Medulla oblongata (tissue), 1 donor: ENCODE results near the gene SMOC1.
"Not testable (repeated sequence)": the region's sequence is repeated elsewhere in the genome, so short reads cannot be mapped to it uniquely, and the experiment has no call there.

ENCODE experiments used
- DNase-seq: peaks from one replicate; pipeline ENCODE4 v3.0.0-alpha.2; 2015; ENCODE audit errors: extremely low spot score

SMOC1 gene

GRCh38 chr14:69901113-69901951 lies 22.1 kb downstream of the SMOC1 start:
- no peak for DNase-seq

- DNase-seq = not testable (repeated sequence)
Measured at GRCh38 chr14:69903046-69903445, 23.8 kb downstream of the SMOC1 start.

GRCh38 chr14:69904246-69904645 lies 25.0 kb downstream of the SMOC1 start:
- no peak for DNase-seq

- DNase-seq = no peak
Measured at GRCh38 chr14:69906201-69906600, 27.0 kb downstream of the SMOC1 start.

GRCh38 chr14:69909826-69910550 lies 30.8 kb downstream of the SMOC1 start:
- DNase-seq = no peak

GRCh38 chr14:69910871-69911270 lies 31.7 kb downstream of the SMOC1 start:
- peak; percentile 74 for DNase-seq

- DNase-seq = no peak
Measured at GRCh38 chr14:69913686-69914085, 34.5 kb downstream of the SMOC1 start.

GRCh38 chr14:69916396-69916795 lies 37.2 kb downstream of the SMOC1 start:
- DNase-seq = no peak

- no peak for DNase-seq
Measured at GRCh38 chr14:69917287-69917686, 38.1 kb downstream of the SMOC1 start.

GRCh38 chr14:69919815-69920214 lies 40.6 kb downstream of the SMOC1 start:
- no peak for DNase-seq

GRCh38 chr14:69921052-69921451 lies 41.8 kb downstream of the SMOC1 start:
- no peak for DNase-seq

- DNase-seq = peak; percentile 15
Measured at GRCh38 chr14:69922198-69922597, 43.0 kb downstream of the SMOC1 start.

- DNase-seq = no peak
Measured at GRCh38 chr14:69924201-69924600, 45.0 kb downstream of the SMOC1 start.

GRCh38 chr14:69928111-69928523 lies 48.9 kb downstream of the SMOC1 start:
- no peak for DNase-seq

- DNase-seq = no peak
Measured at GRCh38 chr14:69930780-69931379, 51.7 kb downstream of the SMOC1 start.

GRCh38 chr14:69931960-69932359 lies 52.7 kb downstream of the SMOC1 start:
- DNase-seq = no peak

GRCh38 chr14:69932391-69932790 lies 53.2 kb downstream of the SMOC1 start:
- DNase-seq = no peak

- DNase-seq = no peak
Measured at GRCh38 chr14:69933623-69934275, 54.5 kb downstream of the SMOC1 start.

GRCh38 chr14:69937367-69938081 lies 58.3 kb downstream of the SMOC1 start:
- no peak for DNase-seq

- no peak for DNase-seq
Measured at GRCh38 chr14:69938751-69939150, 59.5 kb downstream of the SMOC1 start.
